Measurements from ENCODE around the gene DCUN1D2.

DNA sequence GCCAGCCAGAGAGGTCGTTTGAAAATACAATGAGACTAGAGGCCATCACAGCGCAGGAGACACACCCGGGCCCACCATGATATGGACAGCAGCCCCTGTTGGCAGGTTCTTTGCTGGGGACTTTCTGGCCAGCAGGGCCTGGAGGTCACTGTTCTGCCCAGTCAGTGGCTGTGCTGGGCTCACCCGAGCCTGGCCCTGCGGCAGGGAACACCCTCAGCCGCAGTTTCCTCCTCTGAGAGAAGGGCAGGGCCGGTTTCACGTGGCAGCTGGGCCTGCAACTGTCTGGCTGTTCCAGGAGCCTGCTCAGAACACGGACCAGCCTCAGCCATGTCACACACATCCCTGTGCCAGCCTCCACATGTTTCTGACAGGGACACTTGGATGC lies 76.6 kb downstream of the DCUN1D2 start:
- TF ChIP-seq CTCF (IDR thresholded peaks at IDR 0.05) (no peak), POLR2A (IDR thresholded peaks at IDR 0.05) (no peak)
